HG03139 (cell line): ENCODE results near the gene GMPR2.

Source experiments
- ATAC-seq: cut with Tn5 transposase; IDR thresholded peaks from one replicate; pipeline ENCODE4 v1.9.1; 2021; ENCODE audit not compliant: unreplicated experiment

GMPR2 gene

DNA sequence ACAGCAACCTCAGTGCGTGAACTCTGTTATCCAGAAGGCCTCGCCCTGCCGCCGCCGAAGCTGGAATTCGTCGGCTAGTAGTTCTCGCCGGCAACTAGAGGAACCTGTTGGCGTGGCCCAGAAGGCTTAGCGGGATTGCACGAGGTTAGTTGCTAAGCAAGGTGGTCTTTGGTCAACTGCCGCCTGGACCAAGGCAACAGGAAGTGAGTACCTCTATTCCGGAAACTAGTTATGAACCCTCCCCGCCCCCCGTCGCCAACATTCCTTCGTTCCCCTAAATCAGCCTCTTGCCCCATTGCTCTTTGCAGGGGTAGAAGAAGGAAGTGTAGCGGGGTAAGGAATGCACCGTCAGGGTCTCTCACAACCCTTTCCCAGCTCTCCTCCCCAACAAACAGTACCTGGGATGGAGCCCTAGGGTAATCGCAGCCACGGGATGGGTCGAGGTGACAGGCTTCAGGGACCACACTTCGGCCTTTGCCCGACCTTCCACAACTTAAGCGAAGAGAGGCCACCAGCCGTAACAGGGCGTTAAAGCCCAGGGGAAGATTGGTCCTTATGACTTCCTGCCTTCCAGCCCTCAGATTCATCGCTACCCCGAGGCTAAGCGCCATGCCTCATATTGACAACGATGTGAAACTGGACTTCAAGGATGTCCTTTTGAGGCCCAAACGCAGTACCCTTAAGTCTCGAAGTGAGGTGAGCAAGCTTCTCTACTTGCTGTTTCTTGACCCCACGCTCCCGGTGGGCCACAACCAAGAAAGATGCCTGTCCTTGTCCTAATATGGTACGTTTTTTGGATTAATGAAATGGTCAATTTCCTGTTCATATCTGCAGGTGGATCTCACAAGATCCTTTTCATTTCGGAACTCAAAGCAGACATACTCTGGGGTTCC is at the start of gene GMPR2:
Gene GMPR2, plus strand, starts transcription at position 285 of the 893 bp plus-strand sequence. Its CDS starts 325 bp downstream, at position 610.
- peak; percentile 39 for ATAC-seq

GRCh38 chr14:24183014-24183481 is 49.7 kb upstream of the GMPR2 start:
- ATAC-seq = no peak

GRCh38 chr14:24184104-24184970 is 48.4 kb upstream of the GMPR2 start:
- no peak for ATAC-seq

GRCh38 chr14:24185026-24185425 is 47.7 kb upstream of the GMPR2 start:
- ATAC-seq = no peak

- no peak for ATAC-seq
These were observed 47.0 kb upstream of the GMPR2 start for GRCh38 chr14:24185741-24186140.

DNA sequence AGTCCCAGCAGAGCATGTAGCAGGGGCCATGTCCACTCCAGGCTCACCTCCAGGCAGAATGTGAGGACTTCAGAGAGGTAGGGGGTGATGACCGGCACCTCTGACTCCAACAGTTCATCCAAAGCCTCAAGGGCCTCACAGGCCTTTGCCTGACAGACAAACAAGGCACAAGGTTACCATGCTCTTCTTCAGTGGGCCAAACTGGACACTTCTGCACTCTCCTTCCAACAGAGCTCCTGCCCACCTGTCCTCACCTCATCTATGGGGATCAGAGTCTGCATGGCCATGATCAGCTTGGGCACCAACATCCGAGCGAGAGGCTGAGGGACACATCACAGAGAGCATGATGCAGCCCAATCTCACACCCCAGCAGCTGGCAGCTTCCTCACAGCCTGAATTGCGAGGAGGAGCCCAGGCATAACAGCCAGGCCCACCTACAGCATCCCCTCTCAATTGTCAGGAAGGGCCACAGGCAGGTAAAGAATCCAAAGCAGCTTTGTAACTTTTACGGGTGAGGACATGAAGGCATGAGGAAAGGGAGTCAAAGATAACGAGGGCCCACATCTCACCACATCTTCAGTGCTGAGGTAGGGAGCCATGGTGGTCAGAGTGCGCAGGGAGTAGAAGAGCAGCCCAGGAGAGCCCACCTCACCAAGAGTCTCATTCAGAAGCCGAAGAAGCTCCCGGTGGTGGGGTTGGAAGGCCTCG is 45.7 kb upstream of the GMPR2 start:
- no peak for ATAC-seq

DNA sequence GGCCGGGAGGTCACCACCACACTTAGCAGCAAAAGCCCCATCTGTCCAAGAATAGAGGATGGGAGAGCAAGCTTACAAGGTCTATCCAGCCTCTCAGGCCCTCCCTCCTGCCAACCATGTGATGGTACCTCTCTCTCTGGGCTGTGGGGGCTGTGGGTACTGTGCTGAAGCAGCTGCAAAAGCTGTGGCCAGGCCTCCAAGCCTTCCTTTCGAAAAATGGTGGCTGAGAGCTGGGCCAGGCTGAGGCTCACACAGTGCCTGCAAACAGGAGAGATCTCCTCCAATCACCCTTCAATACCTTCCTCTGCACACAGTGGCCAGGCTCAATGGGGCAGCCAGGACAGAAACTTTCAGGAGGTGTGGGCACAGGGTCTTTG is 45.2 kb upstream of the GMPR2 start:
- ATAC-seq = no peak

DNA sequence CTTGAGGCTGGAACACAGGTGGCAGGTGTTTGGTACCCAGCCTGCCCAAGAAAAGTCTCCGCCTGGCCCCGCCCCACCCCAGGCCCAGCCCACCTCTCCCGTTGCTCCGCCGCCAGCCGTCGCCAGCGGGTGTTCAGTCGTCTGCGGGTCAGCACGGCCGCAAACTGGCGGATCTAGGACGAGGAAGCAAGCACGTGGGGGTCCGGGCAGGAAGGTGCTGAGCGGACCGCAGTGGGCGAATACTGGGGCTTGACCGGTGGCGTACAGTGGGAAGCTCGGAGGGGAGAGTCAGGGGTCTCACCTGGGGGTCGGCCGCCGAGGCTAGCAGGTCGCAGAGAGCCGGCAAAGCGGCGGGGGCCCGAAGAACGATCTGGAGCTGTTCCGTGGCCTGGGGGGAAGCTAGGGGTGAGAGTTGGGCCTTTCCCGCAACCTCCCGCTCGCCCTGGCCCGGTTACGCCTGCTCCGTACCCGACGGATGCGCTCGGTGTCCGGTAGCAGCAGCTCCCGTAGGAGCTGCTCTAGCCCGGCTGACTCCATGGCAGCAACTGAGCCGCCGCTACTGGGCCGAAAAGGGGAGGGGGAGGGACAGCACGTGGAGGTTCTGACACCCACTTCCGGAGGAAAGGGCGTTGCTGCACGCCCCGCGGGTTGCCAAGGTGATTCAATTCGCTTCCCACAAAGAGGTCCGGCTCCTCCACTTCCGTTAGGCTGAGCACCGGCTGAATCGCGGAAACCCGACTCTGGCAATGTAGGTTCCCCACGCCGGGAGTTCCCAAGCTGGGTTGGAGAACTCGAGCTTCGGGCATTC is 44.3 kb upstream of the GMPR2 start, which contains the start of gene IPO4:
Gene IPO4, minus strand, starts transcription at position 566 of the 808 bp plus-strand sequence. Its CDS starts 29 bp downstream, at position 537.
- ATAC-seq = peak; percentile 86

DNA sequence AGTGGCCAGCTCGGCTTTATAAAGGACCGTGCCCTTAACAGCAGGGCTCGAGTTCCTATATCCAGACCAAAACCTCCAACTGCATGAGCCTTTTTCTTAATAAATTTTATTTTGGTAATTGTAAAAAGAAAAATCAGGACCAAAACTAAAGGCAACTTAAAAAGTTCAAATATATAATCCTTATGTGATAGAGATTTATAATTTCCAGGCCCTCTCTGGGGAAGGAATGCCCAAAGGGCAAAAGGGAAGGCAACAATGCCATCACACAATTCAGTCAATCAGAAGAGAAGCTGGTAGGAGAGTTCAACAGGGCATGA is 43.7 kb upstream of the GMPR2 start:
- ATAC-seq = no peak

- no peak for ATAC-seq
These were observed 43.3 kb upstream of the GMPR2 start for GRCh38 chr14:24189460-24189859.

GRCh38 chr14:24190416-24190815 is 42.3 kb upstream of the GMPR2 start:
- no peak for ATAC-seq

DNA sequence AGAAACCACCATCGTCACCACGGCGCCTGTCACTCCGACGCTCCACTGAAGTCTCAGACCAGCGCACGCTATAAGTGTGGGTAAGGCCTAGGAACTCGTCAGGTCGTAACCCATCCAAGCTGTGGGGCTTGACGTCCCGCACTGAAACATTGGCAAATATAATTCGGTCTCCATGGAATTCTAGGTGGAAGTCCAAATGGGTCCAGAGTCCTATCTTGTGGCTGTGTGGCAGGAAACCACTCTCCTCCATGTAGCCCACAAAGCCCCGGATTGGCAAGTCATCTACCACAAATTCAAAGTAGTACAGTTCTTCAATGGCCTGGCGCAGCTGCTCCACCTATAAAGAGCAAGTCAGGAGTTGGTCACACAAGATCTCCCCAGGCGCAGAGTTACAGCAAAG is 39.8 kb upstream of the GMPR2 start:
- ATAC-seq = no peak

- no peak for ATAC-seq
These were observed 38.4 kb upstream of the GMPR2 start for GRCh38 chr14:24194186-24194872.

DNA sequence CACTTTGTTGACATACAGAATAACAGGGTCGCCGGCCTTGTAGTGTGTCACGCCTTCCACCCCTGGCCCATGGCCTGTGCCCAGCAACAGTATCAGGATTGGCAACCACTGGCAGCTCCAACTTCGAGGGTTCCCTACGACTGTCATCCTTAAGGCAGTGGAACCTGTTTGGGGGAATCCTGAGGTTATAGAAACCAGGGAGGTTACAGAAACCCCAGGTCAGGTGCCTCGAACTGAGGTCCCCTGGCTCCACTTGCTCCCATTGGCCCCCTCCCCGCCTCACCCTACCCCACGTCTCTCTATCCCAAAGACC is 37.9 kb upstream of the GMPR2 start:
- no peak for ATAC-seq

DNA sequence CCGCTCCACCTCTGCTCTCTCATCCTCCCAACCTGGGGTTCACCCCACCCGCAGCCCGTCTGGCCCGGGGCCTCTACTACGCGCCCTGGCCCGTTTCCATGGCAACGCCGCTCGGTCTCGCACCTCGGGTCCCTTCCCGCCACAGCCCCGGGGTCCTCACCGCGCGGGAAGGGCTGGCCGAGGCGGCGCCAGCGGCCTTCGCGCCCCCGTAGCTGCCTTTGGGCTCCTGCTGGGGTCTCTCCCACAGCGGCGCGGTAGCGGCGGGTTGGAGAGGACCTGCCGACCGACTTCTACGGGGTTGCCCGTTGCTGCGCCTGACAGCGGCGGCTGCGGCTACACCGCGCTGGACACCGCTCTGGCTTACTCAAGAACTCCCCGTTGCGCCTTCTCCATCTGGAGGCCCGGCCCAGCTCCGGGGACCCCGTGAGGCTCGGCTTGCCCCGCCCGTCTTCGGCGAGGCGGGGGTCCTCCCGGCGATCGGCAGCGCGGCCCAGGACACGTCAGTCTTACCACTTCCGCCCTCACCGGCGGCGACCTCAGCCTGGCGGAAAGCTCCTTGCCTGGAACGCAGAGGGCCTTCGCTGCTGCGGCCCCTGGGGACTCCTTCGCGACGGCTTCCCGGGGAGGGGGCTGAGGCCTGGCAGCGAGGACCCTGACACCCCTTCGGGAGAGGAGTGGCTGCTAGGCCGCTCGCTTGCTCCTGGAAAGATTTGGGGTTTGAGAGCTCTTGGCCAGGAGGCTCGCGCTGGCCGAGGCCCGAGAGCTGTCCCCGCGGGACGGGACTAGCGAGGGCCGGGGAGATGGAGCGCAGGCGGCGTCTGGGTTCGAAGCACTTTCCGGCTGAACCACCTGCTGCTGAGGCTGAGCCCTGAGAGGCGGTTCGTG is 37.3 kb upstream of the GMPR2 start, which contains the start of gene TM9SF1:
Gene TM9SF1, minus strand, starts transcription at position 256 of the 885 bp plus-strand sequence. CDS start 422 bp downstream, outside the sequence.
- peak; percentile 78 for ATAC-seq

GRCh38 chr14:24196071-24197055 is 36.4 kb upstream of the GMPR2 start:
- peak; percentile 10 for ATAC-seq

DNA sequence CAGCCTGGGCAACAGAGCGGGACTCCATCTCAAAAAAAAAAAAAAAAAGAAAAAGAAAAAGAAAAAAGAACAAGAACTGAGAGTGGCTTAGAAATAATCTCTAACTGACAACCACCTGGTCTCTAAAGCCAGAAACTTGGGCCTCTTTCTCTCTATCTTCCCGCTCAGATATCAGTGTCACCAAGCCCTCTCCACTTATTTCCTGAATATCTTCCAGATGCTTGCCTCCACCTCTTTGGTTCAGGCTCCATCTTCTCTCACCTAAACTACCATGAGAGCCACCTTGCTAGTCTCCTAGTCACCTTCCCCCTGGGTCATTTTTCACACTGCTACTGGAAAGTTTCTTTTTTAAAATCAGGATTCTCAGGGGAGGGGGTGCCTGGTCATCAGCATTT is 35.7 kb upstream of the GMPR2 start:
- no peak for ATAC-seq
